Measurements from ENCODE around the gene RRP1.

Gene RRP1

GRCh38 chr21:43827015-43827611, 37.7 kb downstream of the RRP1 start:
- no peaks in the 10 kb centered on the region for H3K36me3 ChIP-seq
- no peak overlapping the region for H3K9ac ChIP-seq
- peaks cover 17% of the 10 kb centered on the region; the same call in 1 of the 2 replicates for H3K4me1 ChIP-seq
- H3K9me3 ChIP-seq, result peaks cover 2% of the 10 kb centered on the region; the same call in 1 of the 2 replicates
- H3K27ac ChIP-seq, result no peak overlapping the region
- no peaks in the 10 kb centered on the region for H3K27me3 ChIP-seq
- no peak overlapping the region for H3K4me3 ChIP-seq
- TF ChIP-seq Cebpa-rat (IDR thresholded peaks at IDR 0.05), result no peak
- H4K20me1 ChIP-seq, result no peaks in the 10 kb centered on the region
- H3K4me2 ChIP-seq, result no peak overlapping the region

GRCh38 chr21:43829161-43829560, 39.8 kb downstream of the RRP1 start:
- no peak overlapping the region for H3K4me3 ChIP-seq
- TF ChIP-seq Cebpa-rat (IDR thresholded peaks at IDR 0.05), result no peak
- H3K27me3 ChIP-seq, result no peaks in the 10 kb centered on the region

GRCh38 chr21:43829575-43830119, 40.3 kb downstream of the RRP1 start:
- Histone ChIP-seq H3K27ac (no peak overlapping the region), H3K4me3 (no peak overlapping the region), H3K4me2 (no peak overlapping the region)

More at GRCh38 chr21:43829161-43829560, 39.8 kb downstream of the RRP1 start:
- H3K9me3 ChIP-seq, result peaks cover 10% of the 10 kb centered on the region; the same call in 1 of the 2 replicates
- peaks cover 12% of the 10 kb centered on the region for H3K4me1 ChIP-seq
- no peak overlapping the region for H3K9ac ChIP-seq
- H3K4me2 ChIP-seq, result no peak overlapping the region
- no peaks in the 10 kb centered on the region for H4K20me1 ChIP-seq
- no peaks in the 10 kb centered on the region for H3K36me3 ChIP-seq
- no peak overlapping the region for H3K27ac ChIP-seq

GRCh38 chr21:43832158-43832550, 42.8 kb downstream of the RRP1 start:
- no peak for TF ChIP-seq Cebpa-rat (IDR thresholded peaks at IDR 0.05)
- Histone ChIP-seq H3K4me3 (no peak overlapping the region), H3K9ac (no peak overlapping the region), H3K4me2 (no peak overlapping the region), H3K4me1 (peaks cover 21% of the 10 kb centered on the region), H3K36me3 (no peaks in the 10 kb centered on the region), H3K9me3 (peaks cover 13% of the 10 kb centered on the region; the same call in 1 of the 2 replicates), H4K20me1 (no peaks in the 10 kb centered on the region), H3K27me3 (no peaks in the 10 kb centered on the region), H3K27ac (no peak overlapping the region)

More at GRCh38 chr21:43829575-43830119, 40.3 kb downstream of the RRP1 start:
- H3K9ac ChIP-seq, result no peak overlapping the region
- TF ChIP-seq Cebpa-rat (IDR thresholded peaks at IDR 0.05), result no peak
- H4K20me1 ChIP-seq, result no peaks in the 10 kb centered on the region
- H3K36me3 ChIP-seq, result no peaks in the 10 kb centered on the region
- H3K27me3 ChIP-seq, result no peaks in the 10 kb centered on the region
- H3K4me1 ChIP-seq, result peaks cover 12% of the 10 kb centered on the region
- peaks cover 13% of the 10 kb centered on the region; the same call in 1 of the 2 replicates for H3K9me3 ChIP-seq

- Histone ChIP-seq H3K36me3 (no peaks in the 10 kb centered on the region), H3K9ac (no peak overlapping the region), H3K4me3 (no peak overlapping the region), H3K27me3 (no peaks in the 10 kb centered on the region), H3K27ac (no peak overlapping the region), H3K4me2 (no peak overlapping the region), H3K4me1 (peaks cover 21% of the 10 kb centered on the region), H3K9me3 (peaks cover 13% of the 10 kb centered on the region; the same call in 1 of the 2 replicates), H4K20me1 (no peaks in the 10 kb centered on the region)
- no peak for TF ChIP-seq Cebpa-rat (IDR thresholded peaks at IDR 0.05)
Measured at GRCh38 chr21:43832648-43833047, 43.3 kb downstream of the RRP1 start.

GRCh38 chr21:43834146-43834905, 44.9 kb downstream of the RRP1 start:
- H3K4me2 ChIP-seq, result peak overlapping the region; percentile 79
- no peak overlapping the region for H3K27ac ChIP-seq
- H3K4me1 ChIP-seq, result peaks cover 21% of the 10 kb centered on the region
- no peak for TF ChIP-seq Cebpa-rat (IDR thresholded peaks at IDR 0.05)
- peaks cover 13% of the 10 kb centered on the region; the same call in 1 of the 2 replicates for H3K9me3 ChIP-seq
- no peak overlapping the region for H3K4me3 ChIP-seq
- no peaks in the 10 kb centered on the region for H3K27me3 ChIP-seq
- no peaks in the 10 kb centered on the region for H4K20me1 ChIP-seq
- H3K36me3 ChIP-seq, result no peaks in the 10 kb centered on the region
- H3K9ac ChIP-seq, result no peak overlapping the region

- peak overlapping the region; percentile 1; the same call in 1 of the 2 replicates for H3K4me3 ChIP-seq
- H3K4me1 ChIP-seq, result peaks cover 21% of the 10 kb centered on the region
- no peaks in the 10 kb centered on the region for H3K27me3 ChIP-seq
Measured at GRCh38 chr21:43835050-43835449, 45.7 kb downstream of the RRP1 start.

GRCh38 chr21:43835861-43836260, 46.5 kb downstream of the RRP1 start:
- Histone ChIP-seq H3K36me3 (no peaks in the 10 kb centered on the region), H3K4me1 (peaks cover 21% of the 10 kb centered on the region), H3K9me3 (peaks cover 13% of the 10 kb centered on the region; the same call in 1 of the 2 replicates), H3K27me3 (no peaks in the 10 kb centered on the region), H4K20me1 (no peaks in the 10 kb centered on the region), H3K9ac (no peak overlapping the region), H3K4me2 (peak overlapping the region; percentile 79), H3K27ac (no peak overlapping the region), H3K4me3 (no peak overlapping the region)
- no peak for TF ChIP-seq Cebpa-rat (IDR thresholded peaks at IDR 0.05)

More at GRCh38 chr21:43835050-43835449, 45.7 kb downstream of the RRP1 start:
- no peak overlapping the region for H3K9ac ChIP-seq
- no peaks in the 10 kb centered on the region for H4K20me1 ChIP-seq
- H3K27ac ChIP-seq, result no peak overlapping the region
- peak overlapping the region; percentile 79 for H3K4me2 ChIP-seq
- TF ChIP-seq Cebpa-rat (IDR thresholded peaks at IDR 0.05), result no peak
- H3K9me3 ChIP-seq, result peaks cover 13% of the 10 kb centered on the region; the same call in 1 of the 2 replicates
- H3K36me3 ChIP-seq, result no peaks in the 10 kb centered on the region

GRCh38 chr21:43836616-43837015, 47.2 kb downstream of the RRP1 start:
- Histone ChIP-seq H3K9me3 (peaks cover 13% of the 10 kb centered on the region; the same call in 1 of the 2 replicates), H3K27ac (no peak overlapping the region), H3K9ac (no peak overlapping the region), H4K20me1 (no peaks in the 10 kb centered on the region), H3K36me3 (no peaks in the 10 kb centered on the region), H3K4me1 (peaks cover 21% of the 10 kb centered on the region), H3K4me3 (no peak overlapping the region), H3K4me2 (no peak overlapping the region), H3K27me3 (no peaks in the 10 kb centered on the region)
- TF ChIP-seq Cebpa-rat (IDR thresholded peaks at IDR 0.05), result no peak

GRCh38 chr21:43840259-43840658, 50.9 kb downstream of the RRP1 start:
- no peaks in the 10 kb centered on the region for H3K27me3 ChIP-seq
- H3K36me3 ChIP-seq, result no peaks in the 10 kb centered on the region
- no peak for TF ChIP-seq Cebpa-rat (IDR thresholded peaks at IDR 0.05)
- H3K27ac ChIP-seq, result no peak overlapping the region
- H3K9ac ChIP-seq, result no peak overlapping the region
- H3K9me3 ChIP-seq, result no peaks in the 10 kb centered on the region
- no peak overlapping the region for H3K4me3 ChIP-seq
- no peak overlapping the region for H3K4me2 ChIP-seq
- peaks cover 9% of the 10 kb centered on the region for H3K4me1 ChIP-seq
- no peaks in the 10 kb centered on the region for H4K20me1 ChIP-seq
